Ishikawa (cell line): ENCODE data around the gene CFAP92.

Source experiments
- CEBPB ChIP-seq: IDR thresholded peaks from 2 replicates; pipeline ENCODE4 v1.6.1; 2012
- CREB1 ChIP-seq: IDR thresholded peaks from 2 replicates; pipeline ENCODE4 v1.6.1; 2012; ENCODE audit warnings: low read depth
- EGR1 ChIP-seq: IDR thresholded peaks from 2 replicates; pipeline ENCODE4 v1.6.1; 2012
- EP300 ChIP-seq: IDR thresholded peaks from 2 replicates; pipeline ENCODE4 v1.6.1; 2012; ENCODE audit warnings: borderline replicate concordance
- FOXM1 ChIP-seq: IDR thresholded peaks from 2 replicates; pipeline ENCODE4 v1.6.1; 2012; ENCODE audit warnings: low read depth, borderline replicate concordance
- NFIC ChIP-seq: IDR thresholded peaks from 2 replicates; pipeline ENCODE4 v1.6.1; 2012
- RAD21 ChIP-seq: IDR thresholded peaks from 2 replicates; pipeline ENCODE4 v1.6.1; 2012; ENCODE audit warnings: low read depth
- TAF1 ChIP-seq: IDR thresholded peaks from 2 replicates; pipeline ENCODE4 v1.6.1; 2012; ENCODE audit warnings: low read depth, mild to moderate bottlenecking
- TCF12 ChIP-seq: IDR thresholded peaks from 2 replicates; pipeline ENCODE4 v1.6.1; 2012; ENCODE audit warnings: low read depth
- TEAD4 ChIP-seq: IDR thresholded peaks from 2 replicates; pipeline ENCODE4 v1.6.1; 2012
- YY1 ChIP-seq: IDR thresholded peaks from 2 replicates; pipeline ENCODE4 v1.6.1; 2012; ENCODE audit warnings: low read depth
- ZBTB7A ChIP-seq: IDR thresholded peaks from 2 replicates; pipeline ENCODE4 v1.6.1; 2012; ENCODE audit warnings: low read depth
- TF ChIP-seq, protein P1 (sequence below): IDR thresholded peaks from 2 replicates; pipeline ENCODE4 v1.6.1; 2012; ENCODE audit warnings: low read depth, mild to moderate bottlenecking
- TF ChIP-seq, protein P2 (sequence below): IDR thresholded peaks from 2 replicates; pipeline ENCODE4 v1.6.1; 2012
- TF ChIP-seq, protein P3 (sequence below): IDR thresholded peaks from 2 replicates; pipeline ENCODE4 v1.6.1; 2012

The CFAP92 gene

DNA sequence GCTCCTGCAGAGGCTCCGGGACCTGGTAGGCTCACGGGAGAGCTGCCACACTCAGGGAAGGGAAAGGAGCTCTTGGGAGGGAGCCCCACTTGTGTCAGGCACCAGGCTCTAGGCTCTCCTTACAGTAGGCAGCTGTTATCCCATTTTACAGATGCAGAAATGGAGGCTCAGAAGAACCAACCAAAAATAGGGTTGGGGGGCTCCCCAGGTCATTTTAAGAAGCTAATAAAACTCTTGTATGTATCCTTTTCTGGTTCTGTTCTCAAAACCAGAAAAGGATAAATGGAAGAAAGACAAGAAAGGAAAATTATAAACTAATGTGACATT is 43.2 kb upstream of the CFAP92 start:
- TF ChIP-seq TAF1 (no peak), EP300 (no peak), TCF12 (no peak), CEBPB (no peak), YY1 (no peak), ZBTB7A (no peak)
- TF ChIP-seq, protein P1, sequence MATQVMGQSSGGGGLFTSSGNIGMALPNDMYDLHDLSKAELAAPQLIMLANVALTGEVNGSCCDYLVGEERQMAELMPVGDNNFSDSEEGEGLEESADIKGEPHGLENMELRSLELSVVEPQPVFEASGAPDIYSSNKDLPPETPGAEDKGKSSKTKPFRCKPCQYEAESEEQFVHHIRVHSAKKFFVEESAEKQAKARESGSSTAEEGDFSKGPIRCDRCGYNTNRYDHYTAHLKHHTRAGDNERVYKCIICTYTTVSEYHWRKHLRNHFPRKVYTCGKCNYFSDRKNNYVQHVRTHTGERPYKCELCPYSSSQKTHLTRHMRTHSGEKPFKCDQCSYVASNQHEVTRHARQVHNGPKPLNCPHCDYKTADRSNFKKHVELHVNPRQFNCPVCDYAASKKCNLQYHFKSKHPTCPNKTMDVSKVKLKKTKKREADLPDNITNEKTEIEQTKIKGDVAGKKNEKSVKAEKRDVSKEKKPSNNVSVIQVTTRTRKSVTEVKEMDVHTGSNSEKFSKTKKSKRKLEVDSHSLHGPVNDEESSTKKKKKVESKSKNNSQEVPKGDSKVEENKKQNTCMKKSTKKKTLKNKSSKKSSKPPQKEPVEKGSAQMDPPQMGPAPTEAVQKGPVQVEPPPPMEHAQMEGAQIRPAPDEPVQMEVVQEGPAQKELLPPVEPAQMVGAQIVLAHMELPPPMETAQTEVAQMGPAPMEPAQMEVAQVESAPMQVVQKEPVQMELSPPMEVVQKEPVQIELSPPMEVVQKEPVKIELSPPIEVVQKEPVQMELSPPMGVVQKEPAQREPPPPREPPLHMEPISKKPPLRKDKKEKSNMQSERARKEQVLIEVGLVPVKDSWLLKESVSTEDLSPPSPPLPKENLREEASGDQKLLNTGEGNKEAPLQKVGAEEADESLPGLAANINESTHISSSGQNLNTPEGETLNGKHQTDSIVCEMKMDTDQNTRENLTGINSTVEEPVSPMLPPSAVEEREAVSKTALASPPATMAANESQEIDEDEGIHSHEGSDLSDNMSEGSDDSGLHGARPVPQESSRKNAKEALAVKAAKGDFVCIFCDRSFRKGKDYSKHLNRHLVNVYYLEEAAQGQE: no peak

DNA sequence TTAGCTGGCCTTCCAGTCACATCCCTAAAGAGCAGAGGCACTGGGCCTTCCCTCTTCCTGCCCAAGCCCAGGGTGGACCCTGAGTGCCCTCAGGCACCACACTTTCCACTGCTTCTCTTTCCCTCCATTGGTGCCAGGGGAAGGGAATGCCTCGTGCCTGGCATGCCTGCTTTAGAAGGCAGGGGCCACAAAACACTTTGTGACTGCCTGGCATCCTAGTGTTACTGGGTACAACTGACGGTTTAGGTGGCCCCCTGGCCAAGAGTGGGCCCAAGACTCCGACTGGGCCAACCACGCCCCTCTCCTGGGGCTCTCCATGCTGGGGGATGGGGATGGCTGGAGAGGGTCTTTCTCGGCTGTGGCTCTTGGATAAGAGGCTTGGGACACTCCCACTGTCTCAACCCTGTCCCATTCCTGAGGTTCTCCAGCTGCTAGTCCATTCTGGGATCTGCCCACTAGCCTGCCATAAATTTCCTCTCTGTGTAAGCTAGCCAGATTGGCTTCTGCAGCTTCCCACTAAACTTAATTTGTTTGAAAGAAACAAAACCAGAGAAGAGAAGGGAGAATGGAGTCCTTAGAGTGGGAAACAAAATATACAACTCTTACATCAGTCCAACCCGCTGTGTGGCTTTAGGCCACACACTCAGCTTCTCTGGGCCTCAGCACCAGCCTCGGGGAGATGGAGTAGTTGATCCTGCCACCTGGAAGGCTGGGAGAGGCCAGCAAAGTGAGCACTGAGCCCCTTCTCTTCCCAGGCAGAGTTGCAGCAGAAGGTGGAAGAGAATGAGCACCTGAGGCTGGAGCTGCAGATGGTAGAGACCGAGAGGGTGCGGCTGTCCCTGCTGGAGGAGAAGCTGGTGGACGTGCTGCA is 42.6 kb upstream of the CFAP92 start:
- TF ChIP-seq CEBPB: no peak
- TF ChIP-seq TCF12: no peak
- TF ChIP-seq EGR1: no peak
- TF ChIP-seq, protein P2, sequence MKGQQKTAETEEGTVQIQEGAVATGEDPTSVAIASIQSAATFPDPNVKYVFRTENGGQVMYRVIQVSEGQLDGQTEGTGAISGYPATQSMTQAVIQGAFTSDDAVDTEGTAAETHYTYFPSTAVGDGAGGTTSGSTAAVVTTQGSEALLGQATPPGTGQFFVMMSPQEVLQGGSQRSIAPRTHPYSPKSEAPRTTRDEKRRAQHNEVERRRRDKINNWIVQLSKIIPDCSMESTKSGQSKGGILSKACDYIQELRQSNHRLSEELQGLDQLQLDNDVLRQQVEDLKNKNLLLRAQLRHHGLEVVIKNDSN: no peak
- no peak for TF ChIP-seq NFIC
- no peak for TF ChIP-seq TAF1

DNA sequence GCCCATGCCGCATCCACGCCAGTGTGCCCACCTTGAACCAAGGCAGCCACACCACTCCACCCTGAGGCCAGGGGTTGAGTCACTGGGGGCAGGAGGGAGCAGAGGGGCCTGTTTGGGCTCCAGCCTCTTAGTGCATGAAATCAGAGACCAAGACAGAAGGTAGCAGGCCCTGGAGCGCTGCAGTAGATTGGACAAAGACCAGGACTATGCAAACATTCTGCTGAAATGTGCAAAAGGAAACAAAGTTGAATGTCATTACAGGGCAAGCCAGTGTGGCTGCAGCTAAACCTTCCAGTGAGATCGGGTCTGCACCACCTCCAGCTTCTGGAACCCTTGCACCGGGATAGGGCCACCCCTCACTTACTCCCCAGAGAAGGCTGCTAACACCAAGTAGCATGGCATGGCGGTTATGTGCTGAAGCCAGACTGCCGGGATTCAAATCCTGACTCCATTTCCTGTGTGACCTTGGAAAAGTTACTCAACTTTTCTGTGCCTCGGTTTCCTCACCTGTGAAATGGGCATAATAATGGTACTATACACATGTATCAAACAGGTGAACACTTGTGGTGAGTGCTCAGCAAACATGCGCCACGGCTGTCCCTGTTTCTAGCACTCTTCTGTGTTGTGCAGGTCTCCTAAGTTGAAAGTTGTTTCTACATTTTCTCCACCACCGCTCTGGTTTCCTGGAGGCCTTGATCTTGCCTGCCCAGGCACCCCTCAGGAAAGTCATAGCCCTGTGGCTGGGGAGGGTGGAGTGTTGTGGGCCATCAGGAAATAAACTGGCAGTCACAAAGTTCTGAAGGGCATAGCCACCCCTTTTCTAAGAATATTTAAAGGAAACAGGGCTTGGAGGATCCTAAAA is 41.7 kb upstream of the CFAP92 start:
- TF ChIP-seq TCF12 (no peak), TEAD4 (no peak), FOXM1 (no peak), EGR1 (no peak), YY1 (no peak), CREB1 (no peak), RAD21 (no peak), EP300 (no peak), TAF1 (no peak), CEBPB (no peak)
- TF ChIP-seq, protein P1: no peak

DNA sequence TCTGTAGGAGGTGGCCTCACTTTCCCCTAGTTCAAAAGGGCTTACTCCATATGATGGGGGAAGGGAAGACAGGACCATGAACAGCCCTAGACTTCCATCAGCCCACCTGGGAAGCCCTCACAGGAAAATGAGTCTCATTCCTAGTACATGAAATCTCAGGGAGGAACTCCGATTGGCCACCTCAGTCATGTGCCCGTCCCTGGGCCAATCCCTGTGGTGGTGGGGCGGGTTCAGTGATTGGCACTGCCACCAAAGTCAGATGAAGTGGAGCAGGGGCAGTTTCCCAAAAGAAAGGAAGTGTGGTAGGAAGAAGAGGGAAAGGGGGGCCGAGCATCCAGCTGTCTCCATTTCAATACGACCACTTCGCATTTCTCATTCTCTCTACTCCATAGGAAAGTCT is 40.8 kb upstream of the CFAP92 start:
- TF ChIP-seq ZBTB7A (no peak), TCF12 (no peak)
- TF ChIP-seq, protein P2: peak; percentile 95

DNA sequence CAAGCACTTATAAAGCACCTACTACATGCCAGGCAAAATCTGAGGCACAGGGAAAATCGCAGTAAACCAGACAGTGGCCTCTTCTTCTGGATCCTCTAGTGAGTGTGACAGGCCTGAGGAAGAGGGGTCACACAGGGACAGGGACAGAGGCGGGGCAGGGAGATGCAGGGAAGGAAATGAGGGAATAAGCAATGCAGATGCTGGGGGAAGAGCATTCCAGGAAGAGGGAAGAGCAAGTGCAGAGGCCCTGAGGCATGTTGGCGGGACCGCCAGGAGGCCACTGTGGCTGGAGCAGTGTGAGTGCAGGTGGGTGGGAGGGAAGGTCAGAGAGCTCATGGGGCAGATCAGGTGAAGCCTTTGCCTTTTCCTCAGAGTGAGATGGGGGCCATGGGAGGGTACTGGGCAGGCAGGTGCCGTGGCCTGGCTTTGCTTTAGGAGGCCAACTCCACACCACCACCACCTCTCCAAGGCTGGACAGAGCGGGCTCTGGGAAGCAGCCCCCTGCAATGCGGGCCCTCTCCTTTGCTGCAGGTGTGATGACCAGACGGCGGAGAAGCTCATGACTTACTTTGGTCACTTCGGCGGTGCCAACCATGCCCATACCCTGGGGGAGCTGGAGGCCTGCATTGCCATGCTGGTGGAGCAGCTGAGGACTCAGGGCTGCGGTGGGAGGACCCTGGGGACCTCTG is 39.9 kb upstream of the CFAP92 start:
- no peak for TF ChIP-seq EP300
- no peak for TF ChIP-seq TEAD4
- no peak for TF ChIP-seq EGR1
- no peak for TF ChIP-seq TCF12
- TF ChIP-seq FOXM1: no peak

DNA sequence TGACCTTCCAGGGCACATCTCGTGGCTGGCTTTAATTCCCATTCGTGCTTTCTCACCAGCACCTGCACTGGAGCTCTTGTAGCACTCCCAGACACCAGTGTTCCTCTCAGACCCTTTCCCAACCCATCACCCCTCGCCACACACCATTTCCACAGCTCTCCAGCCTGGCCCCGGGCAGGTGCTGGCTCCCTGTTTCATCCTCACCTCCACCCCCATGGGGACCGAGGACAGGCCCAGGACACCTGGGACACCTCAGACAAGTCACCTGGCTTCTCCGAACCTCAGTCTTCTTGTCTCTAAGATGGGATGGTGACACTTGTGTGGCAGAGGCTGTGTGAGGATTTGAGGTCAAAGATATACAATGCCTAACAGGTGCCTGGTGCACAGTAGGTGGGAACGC is 39.3 kb upstream of the CFAP92 start:
- TF ChIP-seq EP300 (no peak), EGR1 (no peak), CEBPB (no peak), NFIC (no peak), ZBTB7A (no peak), CREB1 (no peak), YY1 (no peak), TEAD4 (no peak), TAF1 (no peak)
- TF ChIP-seq, protein P1: no peak
- TF ChIP-seq, protein P2: no peak
- TF ChIP-seq, protein P3, sequence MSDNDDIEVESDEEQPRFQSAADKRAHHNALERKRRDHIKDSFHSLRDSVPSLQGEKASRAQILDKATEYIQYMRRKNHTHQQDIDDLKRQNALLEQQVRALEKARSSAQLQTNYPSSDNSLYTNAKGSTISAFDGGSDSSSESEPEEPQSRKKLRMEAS: no peak
